DLD1 (cell line): ENCODE measurements around the gene TMEM145.

Experiments
- in situ Hi-C: cut with HindIII; loops from 2 replicates; pipeline ENCODE4 v1.10.0; 2017; ENCODE audit warnings: low sequenced_read_pairs

TMEM145 gene

DNA sequence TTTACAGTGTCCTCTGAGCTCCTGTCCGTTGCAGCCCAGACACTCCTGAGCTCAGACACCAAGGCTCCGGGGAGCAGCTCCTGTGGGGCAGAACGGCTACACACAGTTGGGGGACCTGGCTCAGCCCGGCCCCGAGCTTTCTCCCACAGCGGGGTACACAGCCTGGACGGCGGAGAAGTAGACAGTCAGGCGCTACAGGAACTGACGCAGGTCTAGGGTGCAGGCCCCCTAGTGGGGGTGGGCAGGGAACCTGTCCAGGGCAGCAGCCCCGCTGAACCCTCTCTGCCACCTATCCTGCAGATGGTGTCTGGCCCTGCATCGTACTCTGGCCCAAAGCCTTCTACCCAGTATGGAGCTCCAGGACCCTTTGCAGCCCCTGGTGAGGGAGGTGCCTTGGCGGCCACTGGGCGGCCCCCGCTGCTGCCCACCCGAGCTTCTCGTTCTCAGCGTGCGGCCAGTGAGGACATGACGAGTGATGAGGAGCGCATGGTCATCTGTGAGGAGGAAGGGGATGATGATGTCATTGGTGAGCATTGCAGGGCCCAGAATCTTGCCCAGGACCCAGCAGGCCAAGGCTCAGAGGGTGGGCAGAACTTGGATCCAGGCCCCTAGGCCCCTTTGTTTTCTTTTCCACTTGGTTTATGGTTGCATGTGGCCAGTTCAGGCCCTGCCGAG lies 24.1 kb upstream of the TMEM145 start:
- in situ Hi-C loops, result no loop called here

DNA sequence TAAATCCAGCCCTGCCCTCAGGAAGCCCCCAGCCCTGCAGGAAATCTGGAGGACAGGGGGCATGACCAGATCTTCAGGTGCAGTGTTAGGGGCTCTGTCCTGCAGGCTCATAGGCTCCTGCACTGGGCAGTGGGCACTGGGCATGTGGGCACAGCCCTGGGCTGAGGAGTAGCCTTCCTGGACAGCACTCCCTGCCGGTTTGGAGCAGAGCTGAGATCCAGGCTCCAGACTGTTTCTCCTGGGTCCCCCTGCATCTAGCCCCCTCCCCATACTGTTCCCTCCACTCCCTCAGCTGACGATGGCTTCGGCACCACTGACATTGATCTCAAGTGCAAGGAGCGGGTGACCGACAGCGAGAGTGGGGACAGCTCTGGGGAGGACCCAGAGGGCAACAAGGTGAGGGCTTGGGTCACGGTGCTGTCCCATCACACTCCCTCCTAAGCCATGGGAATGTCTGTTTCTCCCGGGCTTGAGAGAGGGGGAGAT lies 23.5 kb upstream of the TMEM145 start:
- in situ Hi-C loops, result no loop called here

DNA sequence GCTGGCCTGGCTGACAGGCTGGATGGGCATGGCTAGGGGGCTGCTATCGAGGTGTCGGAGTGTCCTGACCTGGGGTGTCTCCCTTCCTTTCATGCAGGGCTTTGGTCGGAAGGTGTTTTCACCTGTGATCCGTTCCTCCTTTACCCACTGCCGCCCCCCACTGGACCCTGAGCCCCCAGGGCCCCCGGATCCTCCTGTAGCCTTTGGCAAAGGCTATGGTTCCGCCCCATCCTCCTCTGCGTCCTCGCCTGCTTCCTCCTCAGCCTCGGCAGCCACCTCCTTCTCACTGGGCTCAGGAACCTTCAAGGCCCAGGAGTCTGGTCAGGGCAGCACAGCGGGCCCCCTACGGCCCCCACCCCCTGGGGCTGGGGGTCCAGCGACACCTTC lies 23.0 kb upstream of the TMEM145 start:
- in situ Hi-C loops, result no loop called here

DNA sequence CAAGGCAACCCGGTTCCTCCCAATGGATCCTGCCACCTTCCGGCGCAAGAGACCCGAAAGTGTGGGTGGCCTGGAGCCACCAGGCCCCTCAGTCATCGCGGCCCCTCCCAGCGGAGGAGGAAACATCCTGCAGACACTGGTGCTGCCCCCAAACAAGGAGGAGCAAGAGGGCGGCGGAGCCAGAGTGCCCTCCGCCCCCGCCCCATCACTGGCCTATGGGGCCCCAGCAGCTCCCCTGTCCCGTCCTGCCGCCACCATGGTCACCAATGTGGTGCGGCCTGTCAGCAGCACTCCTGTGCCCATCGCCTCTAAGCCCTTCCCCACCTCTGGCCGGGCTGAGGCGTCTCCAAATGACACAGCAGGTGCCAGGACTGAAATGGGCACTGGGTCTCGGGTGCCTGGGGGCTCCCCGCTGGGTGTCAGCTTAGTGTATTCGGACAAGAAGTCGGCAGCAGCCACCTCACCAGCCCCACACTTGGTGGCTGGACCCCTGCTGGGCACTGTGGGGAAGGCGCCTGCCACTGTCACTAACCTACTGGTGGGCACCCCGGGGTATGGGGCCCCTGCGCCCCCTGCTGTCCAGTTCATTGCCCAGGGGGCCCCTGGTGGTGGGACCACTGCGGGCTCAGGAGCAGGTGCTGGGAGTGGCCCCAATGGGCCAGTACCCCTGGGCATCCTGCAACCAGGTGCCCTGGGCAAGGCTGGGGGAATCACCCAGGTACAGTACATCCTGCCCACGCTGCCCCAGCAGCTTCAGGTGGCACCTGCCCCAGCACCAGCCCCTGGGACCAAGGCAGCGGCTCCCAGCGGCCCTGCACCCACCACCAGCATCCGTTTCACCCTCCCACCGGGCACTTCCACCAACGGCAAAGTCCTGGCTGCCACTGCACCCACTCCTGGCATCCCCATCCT lies 22.3 kb upstream of the TMEM145 start:
- in situ Hi-C loops, result no loop called here

DNA sequence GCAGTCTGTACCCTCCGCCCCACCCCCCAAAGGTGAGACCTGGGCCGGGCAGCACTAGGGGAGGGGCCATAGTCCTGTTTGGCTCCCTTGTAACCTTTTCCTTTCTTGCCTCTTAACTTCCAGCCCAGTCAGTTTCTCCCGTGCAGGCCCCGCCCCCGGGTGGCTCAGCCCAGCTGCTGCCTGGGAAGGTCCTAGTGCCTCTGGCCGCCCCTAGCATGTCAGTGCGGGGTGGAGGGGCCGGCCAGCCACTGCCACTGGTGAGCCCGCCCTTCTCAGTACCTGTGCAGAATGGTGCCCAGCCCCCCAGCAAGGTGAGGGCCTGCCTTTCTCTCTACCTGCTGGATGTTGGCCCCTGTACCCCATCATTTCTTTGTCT lies 21.7 kb upstream of the TMEM145 start:
- in situ Hi-C loops, result no loop called here

DNA sequence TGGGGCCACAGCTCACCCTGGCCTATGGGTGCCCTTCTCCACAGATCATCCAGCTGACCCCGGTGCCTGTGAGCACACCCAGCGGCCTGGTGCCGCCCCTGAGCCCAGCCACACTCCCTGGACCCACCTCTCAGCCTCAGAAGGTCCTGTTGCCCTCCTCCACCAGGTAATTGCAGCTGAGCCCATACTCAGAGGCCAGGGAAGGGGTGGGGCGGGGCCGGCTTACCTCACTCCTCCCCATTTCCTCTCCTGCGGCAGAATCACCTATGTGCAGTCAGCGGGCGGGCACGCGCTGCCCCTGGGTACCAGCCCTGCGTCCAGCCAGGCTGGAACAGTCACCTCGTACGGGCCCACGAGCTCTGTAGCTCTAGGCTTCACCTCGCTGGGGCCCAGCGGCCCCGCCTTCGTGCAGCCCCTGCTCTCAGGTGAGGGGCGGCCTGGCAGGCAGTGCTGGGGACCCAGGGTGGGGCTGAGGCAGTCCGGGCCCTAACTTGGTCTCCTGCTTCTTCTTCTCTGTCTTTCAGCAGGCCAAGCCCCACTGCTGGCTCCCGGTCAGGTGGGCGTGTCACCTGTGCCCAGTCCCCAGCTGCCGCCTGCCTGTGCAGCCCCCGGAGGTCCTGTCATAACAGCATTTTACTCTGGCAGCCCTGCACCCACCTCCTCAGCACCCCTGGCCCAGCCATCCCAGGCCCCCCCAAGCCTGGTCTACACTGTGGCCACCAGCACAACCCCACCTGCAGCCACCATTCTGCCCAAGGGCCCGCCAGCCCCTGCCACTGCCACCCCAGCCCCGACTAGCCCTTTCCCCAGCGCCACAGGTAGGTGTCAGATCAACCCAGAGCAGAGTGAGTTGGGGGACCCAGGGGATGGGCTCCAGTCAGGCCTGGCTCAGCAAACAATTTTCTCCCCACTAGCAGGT lies 20.8 kb upstream of the TMEM145 start:
- in situ Hi-C loops, result no loop called here

DNA sequence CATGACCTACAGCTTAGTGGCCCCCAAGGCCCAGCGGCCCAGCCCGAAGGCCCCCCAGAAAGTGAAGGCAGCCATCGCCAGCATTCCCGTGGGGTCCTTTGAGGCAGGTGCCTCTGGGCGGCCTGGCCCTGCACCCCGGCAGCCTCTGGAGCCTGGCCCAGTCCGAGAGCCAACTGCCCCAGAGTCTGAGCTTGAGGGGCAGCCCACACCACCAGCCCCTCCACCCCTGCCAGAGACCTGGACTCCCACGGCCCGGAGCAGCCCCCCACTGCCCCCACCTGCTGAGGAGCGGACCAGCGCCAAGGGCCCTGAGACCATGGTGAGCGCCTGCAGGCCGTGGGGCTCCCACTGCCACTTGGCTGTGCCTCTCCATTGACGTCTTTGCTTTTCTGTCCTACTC lies 20.1 kb upstream of the TMEM145 start:
- in situ Hi-C loops, result no loop called here

DNA sequence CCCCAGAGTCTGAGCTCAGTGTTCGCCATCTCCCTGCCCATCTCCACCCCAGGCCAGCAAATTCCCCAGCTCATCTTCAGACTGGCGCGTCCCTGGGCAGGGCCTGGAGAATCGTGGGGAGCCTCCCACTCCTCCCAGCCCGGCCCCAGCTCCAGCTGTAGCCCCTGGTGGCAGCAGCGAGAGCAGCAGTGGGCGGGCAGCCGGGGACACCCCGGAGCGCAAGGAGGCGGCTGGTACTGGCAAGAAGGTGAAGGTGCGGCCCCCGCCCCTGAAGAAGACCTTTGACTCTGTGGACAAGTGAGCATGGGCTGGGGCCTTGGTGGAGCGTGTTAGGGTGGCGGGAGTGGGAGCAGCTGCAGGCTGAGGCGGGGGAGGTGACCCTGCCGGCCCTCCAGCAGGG lies 19.6 kb upstream of the TMEM145 start:
- in situ Hi-C loops, result no loop called here

DNA sequence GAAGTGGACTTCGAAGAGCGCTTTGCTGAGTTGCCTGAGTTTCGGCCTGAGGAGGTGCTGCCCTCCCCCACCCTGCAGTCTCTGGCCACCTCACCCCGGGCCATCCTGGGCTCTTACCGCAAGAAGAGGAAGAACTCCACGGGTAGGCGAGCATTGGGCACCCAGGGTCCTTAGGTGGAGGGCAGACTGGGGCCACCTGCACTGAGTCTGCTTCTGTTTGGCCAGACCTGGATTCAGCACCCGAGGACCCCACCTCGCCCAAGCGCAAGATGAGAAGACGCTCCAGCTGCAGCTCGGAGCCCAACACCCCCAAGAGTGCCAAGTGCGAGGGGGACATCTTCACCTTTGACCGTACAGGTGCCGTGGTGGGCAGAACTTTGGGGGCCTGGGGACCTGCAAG lies 19.2 kb upstream of the TMEM145 start:
- in situ Hi-C loops, result no loop called here

DNA sequence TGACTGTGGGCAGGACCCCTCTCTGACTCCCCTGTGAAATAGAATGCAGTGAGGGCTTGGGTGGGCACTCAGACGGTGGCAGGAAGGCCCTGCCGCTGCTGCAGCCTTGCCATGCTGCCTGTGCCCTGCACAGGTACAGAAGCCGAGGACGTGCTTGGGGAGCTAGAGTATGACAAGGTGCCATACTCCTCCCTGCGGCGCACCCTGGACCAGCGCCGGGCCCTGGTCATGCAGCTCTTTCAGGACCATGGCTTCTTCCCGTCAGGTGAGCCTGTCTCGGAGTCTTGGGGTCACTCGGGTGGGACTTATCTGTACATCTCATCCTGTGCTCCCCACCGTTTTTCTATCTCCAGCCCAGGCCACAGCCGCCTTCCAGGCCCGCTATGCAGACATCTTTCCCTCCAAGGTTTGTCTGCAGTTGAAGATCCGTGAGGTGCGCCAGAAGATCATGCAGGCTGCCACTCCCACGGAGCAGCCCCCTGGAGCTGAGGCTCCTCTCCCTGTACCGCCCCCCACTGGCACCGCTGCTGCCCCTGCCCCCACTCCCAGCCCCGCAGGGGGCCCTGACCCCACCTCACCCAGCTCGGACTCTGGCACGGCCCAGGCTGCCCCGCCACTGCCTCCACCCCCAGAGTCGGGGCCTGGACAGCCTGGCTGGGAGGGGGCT lies 18.5 kb upstream of the TMEM145 start:
- in situ Hi-C loops, result no loop called here

DNA sequence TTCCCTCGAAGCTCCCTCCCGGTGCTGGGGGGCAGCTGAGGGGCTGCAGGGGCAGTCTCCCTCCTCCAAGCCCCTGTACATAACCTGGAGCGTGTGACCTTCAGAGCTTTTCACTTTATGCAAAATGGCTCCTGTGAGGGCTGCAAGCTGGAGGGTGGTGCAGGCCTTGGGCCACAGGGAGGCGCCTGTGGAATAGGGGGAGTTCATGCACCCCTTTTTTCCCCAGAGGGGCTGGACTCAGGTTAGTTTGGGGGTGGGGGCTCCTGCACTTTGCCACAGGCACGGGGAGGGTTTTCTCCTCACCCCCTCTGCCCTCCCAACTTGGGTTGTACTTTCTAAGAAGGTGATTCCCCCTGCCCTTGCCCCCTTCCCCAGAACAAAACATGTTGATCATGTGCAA lies 17.8 kb upstream of the TMEM145 start:
- in situ Hi-C loops, result no loop called here

DNA sequence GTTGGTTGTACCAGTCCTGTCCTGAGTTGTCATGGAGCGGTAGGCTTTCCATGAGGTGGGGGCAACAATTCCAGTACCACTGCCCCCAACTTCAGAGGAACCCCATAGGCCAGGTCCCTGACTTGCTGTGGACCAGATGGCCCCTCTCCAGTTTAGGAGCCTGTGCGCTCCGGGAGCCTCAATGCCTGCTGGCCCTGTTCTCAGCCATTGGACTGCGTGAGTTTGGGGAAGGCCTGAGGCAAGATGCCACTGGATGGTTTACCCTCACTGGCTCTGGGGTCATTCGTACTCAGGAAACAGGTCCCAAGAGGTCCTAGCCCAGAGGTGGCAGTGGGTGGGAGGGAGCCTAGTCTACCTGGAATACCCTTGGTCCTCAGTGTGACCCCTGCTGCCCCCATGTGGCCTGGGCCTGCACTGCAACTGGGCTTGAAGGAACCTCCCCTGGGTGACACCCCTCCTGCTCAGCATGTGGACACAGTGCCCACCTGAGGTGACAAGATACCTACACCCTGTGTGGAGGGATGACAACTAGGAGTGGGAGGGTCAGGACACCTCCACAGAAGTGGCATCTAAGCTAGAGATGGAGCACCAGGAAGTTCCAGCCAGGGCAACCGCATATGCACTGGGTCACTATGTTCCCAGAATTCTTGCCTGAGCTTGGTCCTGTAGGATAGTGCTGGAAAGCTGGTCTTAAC lies 17.1 kb upstream of the TMEM145 start:
- in situ Hi-C loops, result no loop called here

DNA sequence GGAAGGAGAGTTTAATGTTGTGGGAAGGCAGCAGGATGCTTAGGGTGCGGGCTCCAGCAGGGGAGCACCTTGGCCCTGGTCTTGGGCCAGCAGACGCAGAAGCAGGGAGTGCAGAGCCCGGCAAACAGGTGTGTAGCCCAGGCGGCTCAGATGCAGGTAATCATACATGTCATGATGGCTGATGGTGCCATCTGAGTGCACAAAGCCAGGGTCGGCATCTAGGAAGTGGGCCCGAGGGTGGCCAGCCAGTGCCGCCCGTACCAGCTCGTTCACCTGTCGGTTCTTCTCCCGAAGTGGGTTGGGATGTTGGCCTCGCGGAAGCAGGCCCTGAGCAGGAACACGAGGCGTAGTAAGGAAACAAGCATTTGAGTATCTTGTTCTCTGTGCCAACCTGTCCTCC lies 16.1 kb upstream of the TMEM145 start:
- in situ Hi-C loops, result no loop called here

DNA sequence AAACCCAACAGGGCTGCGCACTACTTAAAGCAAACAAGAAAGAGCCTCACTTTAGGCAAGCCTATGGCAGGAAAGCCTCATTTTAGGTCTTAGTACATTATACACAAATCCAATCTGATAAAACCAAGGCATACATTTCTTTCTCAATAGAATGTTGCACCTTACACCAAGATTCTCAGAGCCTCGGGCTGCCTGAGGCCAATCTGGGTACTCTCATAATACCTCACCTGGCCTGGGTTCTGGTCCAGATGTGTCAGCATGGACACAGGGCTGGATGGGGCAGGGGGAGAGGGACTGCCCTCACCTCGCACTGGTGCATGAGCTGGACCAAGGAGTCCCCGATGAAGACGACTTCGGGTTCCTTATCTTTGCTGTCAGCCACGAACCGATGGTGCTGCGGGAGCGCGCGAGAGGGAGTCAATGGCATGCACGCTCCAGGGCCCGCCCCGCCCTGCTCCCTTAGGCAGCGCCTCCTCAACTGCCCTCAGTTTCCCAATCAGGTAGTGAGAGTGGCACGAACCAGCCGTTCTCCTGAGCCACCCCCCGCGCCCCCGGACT lies 11.4 kb upstream of the TMEM145 start, which contains the start of gene PRR19:
PRR19 (plus strand) TSS at position 487 of the 558 bp plus-strand sequence. CDS start 7,453 bp downstream, outside the sequence.
- in situ Hi-C loops, result no loop called here

DNA sequence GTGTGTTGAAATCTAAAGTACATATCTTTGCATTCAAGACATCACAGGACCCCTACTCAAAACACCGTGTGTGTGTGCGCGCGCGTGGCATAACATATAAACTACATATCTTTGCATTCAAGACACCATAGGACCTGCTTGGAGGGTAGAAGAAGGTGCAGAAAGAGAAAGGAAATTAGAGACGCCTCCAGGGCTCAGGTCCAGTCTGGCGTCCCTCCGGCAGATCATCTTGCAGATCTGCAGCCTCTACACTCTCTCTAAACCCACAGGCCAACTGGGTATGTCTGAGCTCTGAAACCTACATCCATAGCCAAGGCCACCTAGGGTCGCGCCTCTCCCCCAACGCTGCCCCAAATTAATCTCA lies 10.0 kb upstream of the TMEM145 start:
- in situ Hi-C loops, result no loop called here

DNA sequence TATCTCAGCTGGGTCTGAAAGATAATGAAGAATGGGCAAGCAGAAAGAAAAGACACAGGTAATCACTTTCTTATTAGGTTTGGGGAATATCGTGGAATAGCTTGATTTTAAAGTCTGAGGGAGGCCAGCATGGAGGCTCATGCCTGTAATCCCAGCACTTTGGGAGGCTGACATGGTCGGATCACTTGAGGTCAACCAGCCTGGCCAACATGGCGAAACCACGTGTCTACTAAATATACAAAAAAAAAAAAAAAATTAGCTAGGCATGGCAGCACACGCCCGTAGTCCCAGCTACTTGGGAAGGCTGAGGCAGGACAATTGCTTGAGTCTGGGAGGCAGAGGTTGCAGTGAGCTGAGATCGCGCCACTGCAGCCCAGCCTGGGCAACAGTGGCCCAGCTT lies 9.2 kb upstream of the TMEM145 start:
- in situ Hi-C loops, result no loop called here

DNA sequence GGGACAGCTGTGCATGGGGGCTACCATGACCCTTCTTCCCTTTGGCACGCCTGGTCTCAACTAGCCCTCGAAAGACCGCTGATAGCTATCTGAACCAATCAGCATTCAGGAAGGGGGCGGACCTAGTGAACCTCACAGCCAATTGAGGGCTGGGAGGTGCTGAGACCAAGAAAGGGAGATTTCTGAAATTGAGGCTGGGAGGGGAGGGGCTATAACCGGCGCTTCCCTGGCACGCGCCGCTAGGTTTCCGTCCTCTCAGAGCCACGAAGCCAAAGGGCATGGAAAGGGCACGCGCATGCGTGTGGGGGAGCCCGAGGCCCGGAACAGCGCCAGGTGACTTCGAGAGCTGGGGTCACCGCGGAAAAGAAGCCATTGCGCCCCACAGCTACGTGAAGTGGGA lies 6.5 kb upstream of the TMEM145 start:
- in situ Hi-C loops, result no loop called here

DNA sequence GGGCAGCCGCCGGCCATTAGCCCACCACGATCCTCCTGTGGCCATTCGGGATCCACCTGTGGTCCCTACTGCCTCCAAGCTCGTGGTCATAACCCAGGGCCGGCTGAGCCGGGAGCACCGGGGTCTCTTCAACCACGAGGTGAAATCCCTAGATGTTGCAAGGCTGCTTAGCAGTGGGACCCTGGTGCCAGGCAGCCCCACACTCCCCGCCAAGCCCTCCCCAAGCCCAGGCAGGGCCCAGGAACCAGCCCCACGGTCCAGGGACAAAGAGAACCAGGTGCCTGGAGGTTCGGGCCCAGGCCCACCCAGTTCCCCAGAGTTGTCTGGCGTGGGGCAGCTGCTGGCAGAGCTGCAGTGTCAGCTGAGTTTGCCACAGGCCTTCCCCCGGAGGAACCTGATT lies 3.4 kb upstream of the TMEM145 start:
- in situ Hi-C loops, result no loop called here

DNA sequence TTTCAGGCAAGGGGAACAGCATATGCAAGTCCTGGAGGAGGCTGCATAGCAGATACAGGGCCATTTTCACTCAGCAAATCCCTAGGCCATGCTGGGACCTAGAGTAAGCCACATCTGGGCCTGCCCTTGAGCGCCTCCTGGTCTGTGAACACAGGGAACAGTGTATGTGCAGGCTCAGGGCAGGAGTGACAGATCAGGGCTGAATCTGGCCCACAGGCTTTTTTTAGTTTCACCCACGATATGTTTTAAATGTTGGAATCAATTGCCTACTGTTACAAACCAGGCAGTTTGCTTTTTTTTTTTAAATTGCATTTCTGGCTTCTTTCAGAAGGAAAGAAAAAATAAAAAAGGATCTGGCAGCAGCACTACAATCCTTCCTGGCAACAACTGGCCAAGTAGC lies 1.5 kb upstream of the TMEM145 start:
- in situ Hi-C loops, result no loop called here

DNA sequence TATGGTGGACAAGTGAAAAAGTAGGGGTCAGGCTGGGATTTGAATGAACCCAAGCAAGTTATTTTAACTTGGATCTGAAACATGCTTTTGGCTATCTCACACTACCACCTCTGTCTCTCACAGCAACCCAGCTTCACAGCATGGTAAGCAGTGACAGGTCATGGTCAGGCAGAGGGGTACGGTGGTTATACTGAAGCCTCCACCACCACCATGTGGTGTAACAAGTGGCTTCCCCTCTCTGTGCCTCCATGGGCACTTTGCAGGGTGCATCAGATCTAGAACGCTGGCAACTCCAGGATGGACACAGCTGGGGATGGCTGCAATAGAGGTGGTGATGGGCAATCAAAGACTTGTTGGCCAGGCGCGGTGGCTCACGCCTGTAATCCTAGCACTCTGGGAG lies 739 bp upstream of the TMEM145 start:
- in situ Hi-C loops, result no loop called here
